Measurements from ENCODE around the gene MAGEA2.
"Not testable (repeated sequence)": the region's sequence is repeated elsewhere in the genome, so short reads cannot be mapped to it uniquely, and the experiment has no call there.

The MAGEA2 gene

GRCh38 chrX:152706500-152706899 lies 47.1 kb downstream of the MAGEA2 start:
- DNase-seq, result not testable (repeated sequence)

GRCh38 chrX:152700390-152700789 lies 53.3 kb downstream of the MAGEA2 start:
- not testable (repeated sequence) for DNase-seq

Data from NCI-H510A treated with DMSO at 0.1 percent for 48 hours (cell line).